SK-N-SH treated with all-trans-retinoic acid at 6 μM for 48 hours (cell line): ENCODE results near the gene SLC19A1.
A peak's percentile ranks its signal among the peaks of the same experiment; 100 is the strongest.

Source experiments
- ATAC-seq: fragments of 200-7000 bp; cut with Tn5 transposase; 3 replicates; pipeline ENCODE4 v1.9.1; 2020; ENCODE audit warnings: mild to moderate bottlenecking, moderate library complexity
- ARNTL ChIP-seq: fragments of 450-650 bp; formaldehyde crosslinking; IDR thresholded peaks from 2 replicates; pipeline ENCODE4 v1.5.0; 2020; ENCODE audit warnings: low read depth, mild to moderate bottlenecking, moderate library complexity, borderline replicate concordance
- BACH2 ChIP-seq: fragments of 250-450 bp; sonication (Bioruptor Pico); IDR thresholded peaks from 2 replicates; pipeline ENCODE4 v1.9.0; 2021; ENCODE audit warnings: mild to moderate bottlenecking, borderline replicate concordance
- GLIS3 ChIP-seq: fragments of 250-450 bp; sonication (Bioruptor Pico); IDR thresholded peaks from 2 replicates; pipeline ENCODE4 v1.5.0; 2020; ENCODE audit warnings: mild to moderate bottlenecking, moderate library complexity
- ISL1 ChIP-seq: fragments of 250-450 bp; sonication (Bioruptor Pico); IDR thresholded peaks from 2 replicates; pipeline ENCODE4 v2.1.2; 2022; ENCODE audit warnings: mild to moderate bottlenecking, moderate library complexity
- OSR1 ChIP-seq: fragments of 250-450 bp; sonication (Bioruptor Pico); IDR thresholded peaks from 2 replicates; pipeline ENCODE4 v1.8.0; 2022; ENCODE audit warnings: moderate library complexity, mild to moderate bottlenecking, inconsistent platforms
- PATZ1 ChIP-seq: fragments of 250-450 bp; sonication (Bioruptor Pico); IDR thresholded peaks from 2 replicates; pipeline ENCODE4 v1.8.0; 2020; ENCODE audit warnings: mild to moderate bottlenecking, moderate library complexity, borderline replicate concordance
- PPARA ChIP-seq: fragments of 250-450 bp; sonication (Bioruptor Pico); IDR thresholded peaks from 2 replicates; pipeline ENCODE4 v1.5.0; 2020; ENCODE audit warnings: mild to moderate bottlenecking, borderline replicate concordance
- RARB ChIP-seq: fragments of 250-450 bp; sonication (Bioruptor Pico); IDR thresholded peaks from 2 replicates; pipeline ENCODE4 v1.8.0; 2021; ENCODE audit warnings: mild to moderate bottlenecking, moderate library complexity
- TCF4 ChIP-seq: fragments of 250-450 bp; sonication (Bioruptor Pico); IDR thresholded peaks from 2 replicates; pipeline ENCODE4 v1.8.0; 2021; ENCODE audit warnings: mild to moderate bottlenecking, moderate library complexity, borderline replicate concordance
- TOX ChIP-seq: fragments of 250-450 bp; sonication (Bioruptor Pico); IDR thresholded peaks from 2 replicates; pipeline ENCODE4 v1.8.0; 2021; ENCODE audit warnings: mild to moderate bottlenecking, moderate library complexity, borderline replicate concordance
- TSHZ2 ChIP-seq: fragments of 250-450 bp; sonication (Bioruptor Pico); IDR thresholded peaks from 2 replicates; pipeline ENCODE4 v1.5.0; 2020; ENCODE audit warnings: mild to moderate bottlenecking, moderate library complexity
- ZFP3 ChIP-seq: fragments of 250-450 bp; sonication (Bioruptor Pico); IDR thresholded peaks from 2 replicates; pipeline ENCODE4 v1.5.0; 2020; ENCODE audit warnings: mild to moderate bottlenecking, moderate library complexity
- ZFP30 ChIP-seq: fragments of 450-650 bp; formaldehyde crosslinking; IDR thresholded peaks from 2 replicates; pipeline ENCODE4 v1.5.0; 2022; ENCODE audit warnings: mild to moderate bottlenecking, moderate library complexity
- ZNF565 ChIP-seq: fragments of 450-650 bp; formaldehyde crosslinking; conservative IDR thresholded peaks from 2 replicates; pipeline ENCODE4 v1.5.0; 2020; ENCODE audit warnings: low read depth, mild to moderate bottlenecking, moderate library complexity
- ZNF70 ChIP-seq: fragments of 450-650 bp; formaldehyde crosslinking; IDR thresholded peaks from 2 replicates; pipeline ENCODE4 v1.5.0; 2020; ENCODE audit warnings: mild to moderate bottlenecking, moderate library complexity
- ZNF8 ChIP-seq: fragments of 450-650 bp; formaldehyde crosslinking; IDR thresholded peaks from 2 replicates; pipeline ENCODE4 v1.5.0; 2020; ENCODE audit warnings: mild to moderate bottlenecking, moderate library complexity
- TF ChIP-seq, protein P1 (sequence below): fragments of 250-450 bp; sonication (Bioruptor Pico); IDR thresholded peaks from 2 replicates; pipeline ENCODE4 v1.5.1; 2021; ENCODE audit warnings: mild to moderate bottlenecking, moderate library complexity
- TF ChIP-seq, protein P2 (sequence below): fragments of 250-450 bp; sonication (Bioruptor Pico); IDR thresholded peaks from 2 replicates; pipeline ENCODE4 v1.5.1; 2020; ENCODE audit warnings: low read depth, mild to moderate bottlenecking, moderate library complexity
- TF ChIP-seq, protein P3 (sequence below): fragments of 250-450 bp; sonication (Bioruptor Pico); IDR thresholded peaks from 2 replicates; pipeline ENCODE4 v1.8.0; 2021; ENCODE audit warnings: low read depth, mild to moderate bottlenecking, moderate library complexity, borderline replicate concordance

SLC19A1 gene

DNA sequence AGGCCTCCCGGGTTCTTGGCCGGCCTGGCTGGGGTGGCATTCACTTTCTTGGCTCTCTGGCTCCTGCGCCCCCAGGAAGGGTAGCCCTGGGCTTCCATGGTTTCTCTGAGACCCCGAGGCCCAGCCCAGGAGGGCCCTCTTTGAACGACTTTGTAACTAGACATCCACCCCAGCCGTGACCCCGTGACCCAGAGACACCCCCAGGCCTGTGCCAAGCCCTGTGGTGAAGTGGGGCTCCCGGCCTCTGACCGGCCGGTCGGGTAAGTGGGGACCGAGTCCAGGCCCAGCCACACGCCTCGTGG lies 73.3 kb downstream of the SLC19A1 start (continued):
- TF ChIP-seq, protein P1, sequence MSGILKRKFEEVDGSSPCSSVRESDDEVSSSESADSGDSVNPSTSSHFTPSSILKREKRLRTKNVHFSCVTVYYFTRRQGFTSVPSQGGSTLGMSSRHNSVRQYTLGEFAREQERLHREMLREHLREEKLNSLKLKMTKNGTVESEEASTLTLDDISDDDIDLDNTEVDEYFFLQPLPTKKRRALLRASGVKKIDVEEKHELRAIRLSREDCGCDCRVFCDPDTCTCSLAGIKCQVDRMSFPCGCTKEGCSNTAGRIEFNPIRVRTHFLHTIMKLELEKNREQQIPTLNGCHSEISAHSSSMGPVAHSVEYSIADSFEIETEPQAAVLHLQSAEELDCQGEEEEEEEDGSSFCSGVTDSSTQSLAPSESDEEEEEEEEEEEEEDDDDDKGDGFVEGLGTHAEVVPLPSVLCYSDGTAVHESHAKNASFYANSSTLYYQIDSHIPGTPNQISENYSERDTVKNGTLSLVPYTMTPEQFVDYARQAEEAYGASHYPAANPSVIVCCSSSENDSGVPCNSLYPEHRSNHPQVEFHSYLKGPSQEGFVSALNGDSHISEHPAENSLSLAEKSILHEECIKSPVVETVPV (CRISPR knock-in tag) = no peak

GRCh38 chr21:45468051-45468970 lies 73.9 kb downstream of the SLC19A1 start:
- no peak for TF ChIP-seq ZNF8 (CRISPR knock-in tag)
- TF ChIP-seq PATZ1 (CRISPR knock-in tag) = no peak
- TF ChIP-seq RARB (CRISPR knock-in tag) = no peak
- TF ChIP-seq TOX = no peak
- no peak for ATAC-seq

GRCh38 chr21:45467221-45467779 lies 74.9 kb downstream of the SLC19A1 start:
- TF ChIP-seq PPARA (CRISPR knock-in tag) (no peak), TCF4 (no peak), ZFP30 (CRISPR knock-in tag) (no peak), RARB (CRISPR knock-in tag) (no peak), ARNTL (CRISPR knock-in tag) (no peak), BACH2 (no peak), ZFP3 (CRISPR knock-in tag) (no peak), GLIS3 (CRISPR knock-in tag) (no peak), ISL1 (CRISPR knock-in tag) (no peak), TSHZ2 (CRISPR knock-in tag) (no peak), ZNF70 (no peak), PATZ1 (CRISPR knock-in tag) (no peak), OSR1 (CRISPR knock-in tag) (no peak), ZNF565 (CRISPR knock-in tag) (no peak), TOX (no peak)
- TF ChIP-seq, protein P2, sequence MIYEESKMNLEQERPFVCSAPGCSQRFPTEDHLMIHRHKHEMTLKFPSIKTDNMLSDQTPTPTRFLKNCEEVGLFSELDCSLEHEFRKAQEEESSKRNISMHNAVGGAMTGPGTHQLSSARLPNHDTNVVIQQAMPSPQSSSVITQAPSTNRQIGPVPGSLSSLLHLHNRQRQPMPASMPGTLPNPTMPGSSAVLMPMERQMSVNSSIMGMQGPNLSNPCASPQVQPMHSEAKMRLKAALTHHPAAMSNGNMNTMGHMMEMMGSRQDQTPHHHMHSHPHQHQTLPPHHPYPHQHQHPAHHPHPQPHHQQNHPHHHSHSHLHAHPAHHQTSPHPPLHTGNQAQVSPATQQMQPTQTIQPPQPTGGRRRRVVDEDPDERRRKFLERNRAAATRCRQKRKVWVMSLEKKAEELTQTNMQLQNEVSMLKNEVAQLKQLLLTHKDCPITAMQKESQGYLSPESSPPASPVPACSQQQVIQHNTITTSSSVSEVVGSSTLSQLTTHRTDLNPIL (CRISPR knock-in tag) = no peak
- TF ChIP-seq, protein P3, sequence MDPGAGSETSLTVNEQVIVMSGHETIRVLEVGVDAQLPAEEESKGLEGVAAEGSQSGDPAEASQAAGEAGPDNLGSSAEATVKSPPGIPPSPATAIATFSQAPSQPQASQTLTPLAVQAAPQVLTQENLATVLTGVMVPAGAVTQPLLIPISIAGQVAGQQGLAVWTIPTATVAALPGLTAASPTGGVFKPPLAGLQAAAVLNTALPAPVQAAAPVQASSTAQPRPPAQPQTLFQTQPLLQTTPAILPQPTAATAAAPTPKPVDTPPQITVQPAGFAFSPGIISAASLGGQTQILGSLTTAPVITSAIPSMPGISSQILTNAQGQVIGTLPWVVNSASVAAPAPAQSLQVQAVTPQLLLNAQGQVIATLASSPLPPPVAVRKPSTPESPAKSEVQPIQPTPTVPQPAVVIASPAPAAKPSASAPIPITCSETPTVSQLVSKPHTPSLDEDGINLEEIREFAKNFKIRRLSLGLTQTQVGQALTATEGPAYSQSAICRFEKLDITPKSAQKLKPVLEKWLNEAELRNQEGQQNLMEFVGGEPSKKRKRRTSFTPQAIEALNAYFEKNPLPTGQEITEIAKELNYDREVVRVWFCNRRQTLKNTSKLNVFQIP (CRISPR knock-in tag) = no peak
- TF ChIP-seq, protein P1 (CRISPR knock-in tag) = no peak
- ATAC-seq = peak; percentile 29
